Activated CD4-positive, alpha-beta T cell treated with anti-CD3 and anti-CD28 coated beads, Interleukin-10, Interleukin-2, amounts not matched to agents 100 ng/mL and 50 ng/mL, durations not matched to agents 16 hours and 8 hours (primary cell): ENCODE results near the gene GSTP1.
"Not testable (repeated sequence)": the region's sequence is repeated elsewhere in the genome, so short reads cannot be mapped to it uniquely, and the experiment has no call there.

Source experiments
- DNase-seq: peaks from one replicate; pipeline ENCODE4 v3.0.0-alpha.2; 2020

The GSTP1 gene

GRCh38 chr11:67583247-67584204, at the start of gene GSTP1:
TSS of gene GSTP1 (plus strand) at chr11:67583812. CDS start at chr11:67583844, 32 bp downstream.
- DNase-seq: peak; percentile 88

- no peak for DNase-seq
These were observed 49.4 kb upstream of the GSTP1 start for GRCh38 chr11:67534070-67534679.

- DNase-seq: no peak
These were observed 48.1 kb upstream of the GSTP1 start for GRCh38 chr11:67535561-67535960.

- DNase-seq: no peak
These were observed 45.3 kb upstream of the GSTP1 start for GRCh38 chr11:67538306-67538705.

GRCh38 chr11:67538823-67539505, 44.6 kb upstream of the GSTP1 start:
- DNase-seq: no peak

GRCh38 chr11:67539550-67539949, 44.1 kb upstream of the GSTP1 start:
- DNase-seq: no peak

GRCh38 chr11:67541198-67541597, 42.4 kb upstream of the GSTP1 start:
- DNase-seq: no peak

GRCh38 chr11:67542169-67542568, 41.4 kb upstream of the GSTP1 start:
- DNase-seq: no peak

- DNase-seq: no peak
These were observed 40.6 kb upstream of the GSTP1 start for GRCh38 chr11:67542971-67543370.

GRCh38 chr11:67543585-67543984, 40.0 kb upstream of the GSTP1 start:
- DNase-seq: no peak

- DNase-seq: no peak
These were observed 38.9 kb upstream of the GSTP1 start for GRCh38 chr11:67544616-67545242.

GRCh38 chr11:67545280-67545679, 38.3 kb upstream of the GSTP1 start:
- DNase-seq: no peak

- not testable (repeated sequence) for DNase-seq
These were observed 35.5 kb upstream of the GSTP1 start for GRCh38 chr11:67548112-67548511.

GRCh38 chr11:67548555-67549110, 35.0 kb upstream of the GSTP1 start:
- DNase-seq: no peak

- DNase-seq: no peak
These were observed 32.5 kb upstream of the GSTP1 start for GRCh38 chr11:67551127-67551526.

- DNase-seq: not testable (repeated sequence)
These were observed 31.9 kb upstream of the GSTP1 start for GRCh38 chr11:67551697-67552096.

GRCh38 chr11:67556244-67556643, 27.4 kb upstream of the GSTP1 start:
- no peak for DNase-seq

- DNase-seq: no peak
These were observed 25.4 kb upstream of the GSTP1 start for GRCh38 chr11:67558084-67558772.

GRCh38 chr11:67561971-67562619, 21.5 kb upstream of the GSTP1 start:
- DNase-seq: peak; percentile 67

GRCh38 chr11:67562963-67563704, 20.5 kb upstream of the GSTP1 start:
- no peak for DNase-seq

GRCh38 chr11:67563705-67564114, 19.9 kb upstream of the GSTP1 start:
- DNase-seq: not testable (repeated sequence)
